Thyroid gland (tissue), 4 donors: ENCODE measurements around the gene WDR6.
A peak's percentile ranks its signal among the peaks of the same experiment; 100 is the strongest.

ENCODE experiments used
- POLR2A ChIP-seq, 2 donors: fragments of 450-650 bp; IDR thresholded peaks; one replicate each; pipeline ENCODE4 v1.6.1; 2017; ENCODE audit warnings: antibody characterized with exemption in 2 of 2, mild to moderate bottlenecking in 2 of 2, moderate library complexity in 1 of 2
- TF ChIP-seq, protein P1 (sequence below), 6 experiments: fragments of 200-600 bp in 3 of 6; fragments of 450-650 bp in 3 of 6; sonication (generic) in 3 of 6; IDR thresholded peaks; one replicate each; pipeline ENCODE4 v1.5.1; 2016 to 2019; ENCODE audit warnings: antibody characterized with exemption in 6 of 6, mild to moderate bottlenecking in 2 of 6, inconsistent platforms in 1 of 6, moderate library complexity in 1 of 6

DNA sequence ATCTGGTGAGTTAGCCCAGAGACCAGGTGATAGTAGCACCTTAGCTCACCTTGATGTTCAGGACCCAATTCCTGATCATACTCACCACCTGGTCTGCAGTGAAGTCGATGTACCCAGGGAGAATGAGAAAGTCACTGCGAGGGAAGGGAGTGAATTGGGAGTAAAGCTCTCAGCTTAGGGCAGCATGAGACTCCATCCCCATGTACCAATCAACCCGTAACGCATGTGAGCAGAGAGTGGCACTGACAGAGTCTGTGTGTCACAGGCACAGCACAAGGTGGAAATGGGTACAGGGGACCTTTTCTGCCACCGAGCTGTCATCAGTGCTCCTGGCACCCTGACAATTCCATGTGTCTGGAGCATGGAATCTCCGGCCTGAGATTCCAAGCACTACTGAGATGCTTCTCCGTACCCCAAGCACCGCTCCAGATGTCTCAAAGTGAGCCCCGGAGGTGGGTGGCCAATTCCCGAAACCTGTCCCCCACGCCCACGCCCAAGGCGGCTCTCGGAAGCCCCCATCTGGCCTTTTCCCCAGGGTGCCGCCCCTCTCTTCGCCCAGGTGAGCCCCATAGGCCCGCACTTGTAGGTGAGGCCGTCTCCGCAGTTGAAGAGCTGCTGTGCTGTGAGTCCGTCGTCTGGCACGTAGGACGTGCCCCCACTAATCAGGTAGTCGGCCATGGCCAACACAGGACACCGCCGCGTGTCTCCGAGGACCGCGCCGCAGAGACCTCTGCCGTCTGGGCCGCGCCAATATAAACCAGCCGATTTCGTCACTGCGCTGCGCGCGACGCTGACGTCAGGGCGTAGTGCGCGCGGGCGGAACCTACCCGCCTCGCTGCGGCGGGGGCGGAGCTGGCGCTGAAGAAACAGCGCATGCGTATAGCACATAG lies 21.7 kb downstream of the WDR6 start, which contains the start of gene IMPDH2:
- TF ChIP-seq POLR2A (IDR thresholded peaks at IDR 0.05), result peak; percentile 54 to 95
- TF ChIP-seq, protein P1, sequence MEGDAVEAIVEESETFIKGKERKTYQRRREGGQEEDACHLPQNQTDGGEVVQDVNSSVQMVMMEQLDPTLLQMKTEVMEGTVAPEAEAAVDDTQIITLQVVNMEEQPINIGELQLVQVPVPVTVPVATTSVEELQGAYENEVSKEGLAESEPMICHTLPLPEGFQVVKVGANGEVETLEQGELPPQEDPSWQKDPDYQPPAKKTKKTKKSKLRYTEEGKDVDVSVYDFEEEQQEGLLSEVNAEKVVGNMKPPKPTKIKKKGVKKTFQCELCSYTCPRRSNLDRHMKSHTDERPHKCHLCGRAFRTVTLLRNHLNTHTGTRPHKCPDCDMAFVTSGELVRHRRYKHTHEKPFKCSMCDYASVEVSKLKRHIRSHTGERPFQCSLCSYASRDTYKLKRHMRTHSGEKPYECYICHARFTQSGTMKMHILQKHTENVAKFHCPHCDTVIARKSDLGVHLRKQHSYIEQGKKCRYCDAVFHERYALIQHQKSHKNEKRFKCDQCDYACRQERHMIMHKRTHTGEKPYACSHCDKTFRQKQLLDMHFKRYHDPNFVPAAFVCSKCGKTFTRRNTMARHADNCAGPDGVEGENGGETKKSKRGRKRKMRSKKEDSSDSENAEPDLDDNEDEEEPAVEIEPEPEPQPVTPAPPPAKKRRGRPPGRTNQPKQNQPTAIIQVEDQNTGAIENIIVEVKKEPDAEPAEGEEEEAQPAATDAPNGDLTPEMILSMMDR (IDR thresholded peaks at IDR 0.05), result peak in 2 of 6 experiments; percentile 16 to 32
